ENCODE results near the gene SMTNL2. TPM values are rescaled to one million over a fixed set of nuclear protein-coding genes. Genes with fewer than 3 reads are reported as not detected.
"Not testable (repeated sequence)": the region's sequence is repeated elsewhere in the genome, so short reads cannot be mapped to it uniquely, and the experiment has no call there.

The SMTNL2 gene
- total RNA-seq, 1 experiment from 2014 or later: not detected

DNA sequence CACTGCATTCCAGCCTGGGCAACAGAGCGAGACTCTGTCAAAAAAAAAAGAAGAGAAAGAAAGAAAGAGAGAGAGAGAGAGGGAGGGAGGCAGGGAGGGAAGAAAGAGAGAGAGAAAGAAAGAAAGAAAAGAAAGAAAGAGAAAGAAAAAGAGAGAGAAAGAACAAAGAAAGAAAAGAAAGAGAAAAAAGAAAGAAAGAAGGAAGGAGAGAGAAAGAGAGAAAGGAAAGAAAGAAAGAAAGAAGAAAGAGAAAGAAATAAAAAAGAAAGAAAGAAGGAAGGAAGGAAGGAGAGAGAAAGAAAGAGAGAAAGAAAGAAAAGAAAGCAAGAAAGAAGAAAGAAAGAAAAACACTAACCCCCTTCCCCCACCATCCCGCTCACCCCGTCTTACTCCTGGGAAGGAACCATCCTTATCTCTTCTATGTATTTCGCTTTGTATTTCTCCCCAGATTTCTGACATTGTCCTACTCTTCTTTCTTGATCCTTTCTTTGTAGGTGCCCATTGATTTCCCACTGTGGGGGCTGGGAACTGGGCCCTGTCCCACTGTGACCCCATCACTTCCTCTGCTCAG, 36.3 kb downstream of the SMTNL2 start:
- Histone ChIP-seq H2AFZ (ENCODE audit: low read length) (no peak overlapping the region), H3K27ac (ENCODE audit: low read length) (no peak overlapping the region), H3F3A (ENCODE audit: low read length, unreplicated experiment) (no peaks in the 10 kb centered on the region), H3K9me2 (replicated peaks; ENCODE audit: low read length) (no peaks in the 10 kb centered on the region), H3K9ac (ENCODE audit: low read length) (no peak overlapping the region), H4K20me1 (ENCODE audit: low read length) (no peaks in the 10 kb centered on the region), H3K79me2 (ENCODE audit: low read length) (no peaks in the 10 kb centered on the region), H3K36me3 (ENCODE audit: low read depth, low read length) (no peaks in the 10 kb centered on the region), H3K4me1 (ENCODE audit: insufficient read depth, low read length) (no peaks in the 10 kb centered on the region; the same call in 1 of the 2 replicates), H3K27me3 (ENCODE audit: low read length) (no peaks in the 10 kb centered on the region), H3K4me3 (ENCODE audit: low read length) (no peak overlapping the region), H3K4me2 (ENCODE audit: low read length) (no peak overlapping the region), H3K9me3 (ENCODE audit: low read length) (no peaks in the 10 kb centered on the region)
- ATAC-seq: no peak
- ChIA-PET CTCF (no interaction called here), POLR2A (ENCODE audit: unreplicated experiment) (no interaction called here)
- DNase-seq: no peak
- TF ChIP-seq, protein P1, sequence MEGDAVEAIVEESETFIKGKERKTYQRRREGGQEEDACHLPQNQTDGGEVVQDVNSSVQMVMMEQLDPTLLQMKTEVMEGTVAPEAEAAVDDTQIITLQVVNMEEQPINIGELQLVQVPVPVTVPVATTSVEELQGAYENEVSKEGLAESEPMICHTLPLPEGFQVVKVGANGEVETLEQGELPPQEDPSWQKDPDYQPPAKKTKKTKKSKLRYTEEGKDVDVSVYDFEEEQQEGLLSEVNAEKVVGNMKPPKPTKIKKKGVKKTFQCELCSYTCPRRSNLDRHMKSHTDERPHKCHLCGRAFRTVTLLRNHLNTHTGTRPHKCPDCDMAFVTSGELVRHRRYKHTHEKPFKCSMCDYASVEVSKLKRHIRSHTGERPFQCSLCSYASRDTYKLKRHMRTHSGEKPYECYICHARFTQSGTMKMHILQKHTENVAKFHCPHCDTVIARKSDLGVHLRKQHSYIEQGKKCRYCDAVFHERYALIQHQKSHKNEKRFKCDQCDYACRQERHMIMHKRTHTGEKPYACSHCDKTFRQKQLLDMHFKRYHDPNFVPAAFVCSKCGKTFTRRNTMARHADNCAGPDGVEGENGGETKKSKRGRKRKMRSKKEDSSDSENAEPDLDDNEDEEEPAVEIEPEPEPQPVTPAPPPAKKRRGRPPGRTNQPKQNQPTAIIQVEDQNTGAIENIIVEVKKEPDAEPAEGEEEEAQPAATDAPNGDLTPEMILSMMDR (conservative IDR thresholded peaks at IDR 0.05; ENCODE audit: low read depth, low read length): no peak
- TF ChIP-seq EZH2phosphoT487 (IDR thresholded peaks at IDR 0.05; ENCODE audit: borderline replicate concordance, low read length): no peak
- no peak for TF ChIP-seq EZH2 (IDR thresholded peaks at IDR 0.05; ENCODE audit: low read length, unreplicated experiment)
- intact Hi-C loops (cut with micrococcal nuclease): no loop called here
- no TSS peak for BruUV-seq (replicated peaks)

DNA sequence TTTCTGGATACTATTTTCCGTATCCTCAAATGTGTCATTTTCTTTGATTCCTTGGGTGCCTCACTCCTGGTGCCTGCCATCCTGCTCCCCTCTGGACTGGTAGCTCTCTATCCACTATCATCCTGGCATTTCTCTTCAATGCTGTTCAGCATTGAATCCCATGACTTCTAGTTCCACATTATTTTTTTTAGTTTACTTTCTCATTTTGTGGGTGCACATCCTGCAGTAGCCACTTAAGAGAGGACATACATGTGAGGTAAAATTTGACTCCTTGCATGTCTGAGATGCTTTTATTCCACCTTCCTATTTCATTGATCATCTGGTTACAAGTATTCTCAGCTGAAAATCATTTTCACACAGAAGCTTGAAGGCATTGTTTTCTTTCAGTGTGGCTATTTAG, 38.0 kb downstream of the SMTNL2 start:
- DNase-seq (no peak), ATAC-seq (no peak)
- ChIA-PET POLR2A (ENCODE audit: unreplicated experiment) (no interaction called here), CTCF (no interaction called here)
- H2AFZ ChIP-seq (ENCODE audit: low read length): no peak overlapping the region
- H3K27me3 ChIP-seq (ENCODE audit: low read length): no peaks in the 10 kb centered on the region
- no peak overlapping the region for H3K4me3 ChIP-seq (ENCODE audit: low read length)
- H3K36me3 ChIP-seq (ENCODE audit: low read depth, low read length): no peaks in the 10 kb centered on the region
- H3K4me2 ChIP-seq (ENCODE audit: low read length): no peak overlapping the region
- BruUV-seq (replicated peaks): no TSS peak
- H3K9ac ChIP-seq (ENCODE audit: low read length): no peak overlapping the region
- no peaks in the 10 kb centered on the region for H3K79me2 ChIP-seq (ENCODE audit: low read length)
- H3K27ac ChIP-seq (ENCODE audit: low read length): no peak overlapping the region
- no peaks in the 10 kb centered on the region for H3K9me3 ChIP-seq (ENCODE audit: low read length)
- H3F3A ChIP-seq (ENCODE audit: low read length, unreplicated experiment): no peaks in the 10 kb centered on the region
- H3K4me1 ChIP-seq (ENCODE audit: insufficient read depth, low read length): no peaks in the 10 kb centered on the region; the same call in 1 of the 2 replicates
- TF ChIP-seq, protein P1 (conservative IDR thresholded peaks at IDR 0.05; ENCODE audit: low read depth, low read length): no peak
- TF ChIP-seq EZH2 (IDR thresholded peaks at IDR 0.05; ENCODE audit: low read length, unreplicated experiment): no peak
- intact Hi-C loops (cut with micrococcal nuclease): no loop called here
- no peaks in the 10 kb centered on the region for H3K9me2 ChIP-seq (replicated peaks; ENCODE audit: low read length)
- H4K20me1 ChIP-seq (ENCODE audit: low read length): no peaks in the 10 kb centered on the region

DNA sequence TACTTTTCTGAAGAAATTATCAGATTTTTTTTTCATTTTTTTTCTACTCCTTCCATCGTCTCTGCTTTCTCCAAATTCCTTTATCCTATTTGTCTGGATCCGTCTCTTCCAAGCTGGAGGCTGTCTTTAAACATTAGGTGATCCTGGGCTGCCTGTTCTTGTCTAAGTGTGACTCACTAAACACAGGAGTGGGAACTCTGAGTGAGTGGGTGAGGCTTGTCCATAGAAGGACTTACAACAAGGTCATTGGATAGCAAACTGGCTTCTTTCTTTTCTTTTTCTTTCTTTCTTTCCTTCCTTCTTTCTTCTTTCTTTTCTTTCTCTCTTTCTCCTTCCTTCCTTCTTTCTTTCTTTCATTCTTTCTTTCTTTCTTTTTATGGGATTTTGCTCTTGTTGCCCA, 38.9 kb downstream of the SMTNL2 start:
- Histone ChIP-seq H3K4me3 (ENCODE audit: low read length) (no peak overlapping the region), H3K9me3 (ENCODE audit: low read length) (no peaks in the 10 kb centered on the region), H3K9me2 (replicated peaks; ENCODE audit: low read length) (no peaks in the 10 kb centered on the region), H3K27ac (ENCODE audit: low read length) (no peak overlapping the region), H2AFZ (ENCODE audit: low read length) (no peak overlapping the region), H3K4me2 (ENCODE audit: low read length) (no peak overlapping the region), H3K27me3 (ENCODE audit: low read length) (no peaks in the 10 kb centered on the region), H3K9ac (ENCODE audit: low read length) (no peak overlapping the region), H3K79me2 (ENCODE audit: low read length) (no peaks in the 10 kb centered on the region), H3K4me1 (ENCODE audit: insufficient read depth, low read length) (no peaks in the 10 kb centered on the region; the same call in 1 of the 2 replicates), H3F3A (ENCODE audit: low read length, unreplicated experiment) (no peaks in the 10 kb centered on the region), H3K36me3 (ENCODE audit: low read depth, low read length) (no peaks in the 10 kb centered on the region), H4K20me1 (ENCODE audit: low read length) (no peaks in the 10 kb centered on the region)
- intact Hi-C loops (cut with micrococcal nuclease): no loop called here
- ChIA-PET CTCF (no interaction called here), POLR2A (ENCODE audit: unreplicated experiment) (no interaction called here)
- DNase-seq (no peak), ATAC-seq (no peak)
- TF ChIP-seq EZH2phosphoT487 (IDR thresholded peaks at IDR 0.05; ENCODE audit: borderline replicate concordance, low read length) (no peak), EZH2 (IDR thresholded peaks at IDR 0.05; ENCODE audit: low read length, unreplicated experiment) (no peak)
- no TSS peak for BruUV-seq (replicated peaks)

DNA sequence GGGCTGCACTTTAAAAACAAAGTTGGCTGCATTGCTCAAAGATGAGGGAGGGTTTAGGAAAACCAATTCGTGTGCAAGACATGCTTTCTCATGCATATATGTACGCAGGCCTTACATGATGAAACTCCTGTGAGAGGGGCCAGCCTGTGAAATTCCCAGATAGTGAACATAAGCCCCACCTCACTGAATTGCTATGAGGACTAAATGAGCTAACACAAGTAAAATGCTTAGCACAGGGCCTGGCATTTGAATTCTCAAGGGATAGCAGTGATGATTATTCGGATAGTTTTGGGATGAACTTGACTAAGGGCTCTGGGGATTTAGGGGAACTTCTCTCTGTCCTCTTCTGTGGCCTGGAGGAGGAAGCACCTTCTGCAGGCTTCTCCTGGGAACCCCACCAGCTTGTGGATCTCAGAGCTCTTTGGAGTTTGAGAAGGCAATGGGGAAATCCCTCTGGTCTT, 40.2 kb downstream of the SMTNL2 start:
- H3K9me3 ChIP-seq (ENCODE audit: low read length); intact Hi-C loops (cut with micrococcal nuclease); H4K20me1 ChIP-seq (ENCODE audit: low read length); H3K27ac ChIP-seq (ENCODE audit: low read length); H3K36me3 ChIP-seq (ENCODE audit: low read depth, low read length); BruUV-seq (replicated peaks); H3K79me2 ChIP-seq (ENCODE audit: low read length); H3K9me2 ChIP-seq (replicated peaks; ENCODE audit: low read length); ATAC-seq; H3K4me3 ChIP-seq (ENCODE audit: low read length); POLR2A ChIA-PET (ENCODE audit: unreplicated experiment); H3K4me1 ChIP-seq (ENCODE audit: insufficient read depth, low read length); H2AFZ ChIP-seq (ENCODE audit: low read length); H3F3A ChIP-seq (ENCODE audit: low read length, unreplicated experiment); H3K4me2 ChIP-seq (ENCODE audit: low read length); H3K9ac ChIP-seq (ENCODE audit: low read length); DNase-seq; H3K27me3 ChIP-seq (ENCODE audit: low read length): not testable (repeated sequence)
- CTCF ChIA-PET: interaction anchor here (1.0 to 1.9 kb wide), 2 partner anchors 56 to 57 kb away, joined by 5 to 6 read pairs; no protein-coding TSS in a partner anchor

Measured in PC-3 (cell line).